ENCODE results near the gene GK2.

DNA sequence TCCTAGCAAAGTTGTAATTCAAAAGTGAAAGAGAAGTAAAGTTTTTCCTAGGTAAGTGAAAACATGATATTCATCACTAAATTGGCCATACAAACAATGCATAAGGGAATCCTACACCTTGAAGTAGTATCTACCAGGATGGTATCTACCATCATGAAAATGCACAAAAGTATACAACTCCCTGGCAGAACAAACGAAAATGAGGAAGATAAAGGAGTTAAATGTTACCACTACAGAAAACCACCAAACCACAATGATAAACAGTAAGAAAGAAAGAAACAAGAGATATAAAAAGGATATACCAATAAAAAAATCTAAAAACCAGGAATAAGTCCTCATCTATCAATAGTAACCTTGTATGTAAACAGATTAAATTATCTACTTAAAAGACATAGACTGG lies 26.9 kb downstream of the GK2 start:
- TF ChIP-seq ZNF121 (CRISPR knock-in tag; conservative IDR thresholded peaks at IDR 0.05) (no peak), CREB5 (CRISPR knock-in tag; IDR thresholded peaks at IDR 0.05) (no peak), CREM (IDR thresholded peaks at IDR 0.05; ENCODE audit: low read depth) (no peak), ZBTB1 (CRISPR knock-in tag; IDR thresholded peaks at IDR 0.05; ENCODE audit: borderline replicate concordance, low read depth) (no peak), CTCF (IDR thresholded peaks at IDR 0.05 in 2 of 3, conservative IDR thresholded peaks at IDR 0.05 in 1 of 3; ENCODE audit: insufficient read depth in 2 of 3, low read depth in 1 of 3, low read length in 3 of 3) (no peak), YBX1 (IDR thresholded peaks at IDR 0.05) (no peak), NFRKB (IDR thresholded peaks at IDR 0.05; ENCODE audit: low read depth) (no peak), SIN3A (IDR thresholded peaks at IDR 0.05; ENCODE audit: borderline replicate concordance in 2 of 2, control insufficient read depth in 1 of 2, low read depth in 2 of 2, low read length in 2 of 2) (no peak), ATF1 (CRISPR knock-in tag; IDR thresholded peaks at IDR 0.05) (no peak), ATF1 (tag; IDR thresholded peaks at IDR 0.05) (no peak), CXXC5 (CRISPR knock-in tag; IDR thresholded peaks at IDR 0.05) (no peak), BRCA1 (IDR thresholded peaks at IDR 0.05) (no peak), BRCA1 (CRISPR knock-in tag; IDR thresholded peaks at IDR 0.05) (no peak), FOXA3 (CRISPR knock-in tag; conservative IDR thresholded peaks at IDR 0.05 in 1 of 2, IDR thresholded peaks at IDR 0.05 in 1 of 2) (no peak), STAG1 (CRISPR knock-in tag; IDR thresholded peaks at IDR 0.05; ENCODE audit: borderline replicate concordance) (no peak)
